Myocyte (in vitro differentiated cells): Measurements from ENCODE around the gene EFNA1. TPM values are rescaled to one million over a fixed set of nuclear protein-coding genes. Genes with fewer than 3 reads are reported as not detected.

ENCODE experiments used
- DNase-seq: peaks from one replicate; pipeline ENCODE4 v3.0.0-alpha.2; 2012; ENCODE audit warnings: low read depth
- total RNA-seq: library from RNA; depleted of rRNA; stranded (reverse); fragments of >200 nt; gene quantifications from 2 replicates; pipeline ENCODE4 v1.2.3, GENCODE V29; 2014

The EFNA1 gene
- total RNA-seq, 1 donor from 2014 or later, result 0.59 TPM

DNA sequence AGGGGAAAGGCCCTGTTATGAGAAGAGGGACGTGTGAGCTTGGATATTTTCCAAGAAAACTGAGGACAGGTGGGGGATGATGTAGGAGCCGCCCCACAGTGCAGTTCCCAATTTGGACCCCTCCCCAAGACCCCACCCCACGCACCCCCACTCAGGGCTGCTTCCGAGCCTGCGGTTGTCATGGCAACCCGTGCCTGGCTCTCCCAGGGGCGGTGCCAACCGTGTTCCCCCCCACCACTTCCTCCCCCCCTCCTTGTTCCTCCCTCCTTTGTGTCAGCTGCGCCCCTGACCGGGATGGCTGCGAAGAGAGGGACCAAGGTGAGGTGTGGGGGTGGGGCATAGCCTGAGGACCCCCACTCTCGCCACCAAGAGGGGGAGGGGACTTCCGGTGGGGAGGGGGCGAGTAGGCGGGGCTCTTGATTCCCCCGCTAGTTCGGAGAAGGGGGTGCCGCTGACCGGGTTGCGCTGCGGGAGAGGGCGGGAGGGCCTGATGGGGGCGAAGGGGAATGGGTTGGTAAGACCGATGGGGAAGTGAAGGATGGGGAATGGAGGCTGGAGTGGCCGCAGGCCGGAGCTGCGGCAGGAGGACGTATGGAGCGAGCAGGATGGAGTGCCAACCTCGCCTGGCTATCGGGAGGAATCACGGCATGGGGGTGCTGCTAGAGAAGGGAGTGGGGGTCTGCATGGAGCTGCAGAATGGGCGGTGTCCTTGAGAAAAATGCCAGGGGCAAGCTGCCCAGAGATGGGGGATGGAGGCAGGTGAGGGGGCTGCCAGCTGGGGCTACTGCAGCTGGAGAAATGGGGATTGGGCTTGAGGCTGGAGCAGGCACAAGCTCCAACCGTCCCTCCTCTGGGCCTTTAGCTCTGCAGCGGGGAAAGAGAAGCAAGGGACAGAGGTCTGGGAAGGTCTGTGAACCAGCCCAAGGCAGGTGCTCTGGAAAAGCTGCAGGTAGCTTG, 46.9 kb downstream of the EFNA1 start:
- DNase-seq, result no peak

DNA sequence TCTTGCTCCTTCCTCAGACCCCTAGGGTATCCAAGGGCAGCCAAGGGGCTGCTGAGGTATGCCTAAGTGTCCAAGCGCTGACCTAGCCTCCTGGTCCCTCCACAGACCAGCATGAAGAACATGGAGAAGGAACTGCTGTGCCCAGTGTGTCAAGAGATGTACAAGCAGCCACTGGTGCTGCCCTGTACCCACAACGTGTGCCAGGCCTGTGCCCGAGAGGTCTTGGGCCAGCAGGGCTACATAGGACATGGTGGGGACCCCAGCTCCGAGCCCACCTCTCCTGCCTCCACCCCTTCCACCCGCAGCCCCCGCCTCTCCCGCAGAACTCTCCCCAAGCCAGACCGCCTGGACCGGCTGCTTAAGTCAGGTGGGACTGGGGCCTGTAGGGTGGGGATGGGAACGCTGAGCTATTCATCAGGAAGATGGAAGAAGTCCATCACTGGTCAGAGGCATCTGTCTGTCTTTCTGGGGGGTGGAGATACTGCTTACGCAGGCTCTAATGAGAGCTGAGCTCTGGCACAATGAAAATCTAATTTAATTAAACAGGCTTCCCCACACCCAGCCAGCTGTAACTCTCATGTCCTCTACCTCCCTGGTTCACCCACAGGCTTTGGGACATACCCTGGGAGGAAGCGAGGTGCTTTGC, 47.7 kb downstream of the EFNA1 start:
- no peak for DNase-seq

DNA sequence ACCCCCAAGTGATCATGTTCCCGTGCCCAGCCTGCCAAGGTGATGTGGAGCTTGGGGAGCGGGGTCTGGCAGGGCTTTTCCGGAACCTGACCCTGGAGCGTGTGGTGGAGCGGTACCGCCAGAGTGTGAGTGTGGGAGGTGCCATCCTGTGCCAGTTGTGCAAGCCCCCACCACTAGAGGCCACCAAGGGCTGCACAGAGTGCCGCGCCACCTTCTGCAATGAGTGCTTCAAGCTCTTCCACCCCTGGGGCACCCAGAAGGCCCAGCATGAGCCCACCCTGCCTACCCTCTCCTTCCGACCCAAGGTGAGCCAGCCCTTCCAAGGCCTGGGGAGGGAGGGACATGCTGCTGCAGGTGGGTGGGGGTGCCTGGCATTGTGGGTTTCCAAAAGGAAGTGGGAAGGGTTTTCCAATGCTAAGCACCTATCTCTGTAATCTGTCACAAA, 48.3 kb downstream of the EFNA1 start:
- DNase-seq, result no peak

DNA sequence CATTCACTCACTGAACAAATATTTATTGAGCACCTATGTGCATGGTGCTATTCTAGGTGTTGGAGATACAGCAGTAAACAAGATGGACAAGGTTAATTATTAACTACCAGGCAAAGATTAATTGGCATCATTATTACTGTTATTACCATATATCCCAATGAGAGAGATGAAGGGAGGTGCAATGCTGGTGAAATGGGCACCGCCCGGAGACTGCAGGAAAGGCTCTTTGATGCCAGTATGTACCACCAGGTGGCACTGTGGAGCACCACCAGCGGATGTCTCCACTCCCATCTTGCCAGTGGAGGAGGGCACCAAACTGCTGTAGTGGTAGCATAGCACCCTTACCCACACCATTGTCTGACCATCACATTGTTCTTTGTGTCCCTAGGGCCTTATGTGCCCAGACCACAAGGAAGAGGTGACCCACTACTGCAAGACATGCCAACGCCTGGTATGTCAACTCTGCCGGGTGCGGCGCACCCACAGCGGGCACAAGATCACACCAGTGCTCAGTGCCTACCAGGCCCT, 48.9 kb downstream of the EFNA1 start:
- peak; percentile 85 for DNase-seq

DNA sequence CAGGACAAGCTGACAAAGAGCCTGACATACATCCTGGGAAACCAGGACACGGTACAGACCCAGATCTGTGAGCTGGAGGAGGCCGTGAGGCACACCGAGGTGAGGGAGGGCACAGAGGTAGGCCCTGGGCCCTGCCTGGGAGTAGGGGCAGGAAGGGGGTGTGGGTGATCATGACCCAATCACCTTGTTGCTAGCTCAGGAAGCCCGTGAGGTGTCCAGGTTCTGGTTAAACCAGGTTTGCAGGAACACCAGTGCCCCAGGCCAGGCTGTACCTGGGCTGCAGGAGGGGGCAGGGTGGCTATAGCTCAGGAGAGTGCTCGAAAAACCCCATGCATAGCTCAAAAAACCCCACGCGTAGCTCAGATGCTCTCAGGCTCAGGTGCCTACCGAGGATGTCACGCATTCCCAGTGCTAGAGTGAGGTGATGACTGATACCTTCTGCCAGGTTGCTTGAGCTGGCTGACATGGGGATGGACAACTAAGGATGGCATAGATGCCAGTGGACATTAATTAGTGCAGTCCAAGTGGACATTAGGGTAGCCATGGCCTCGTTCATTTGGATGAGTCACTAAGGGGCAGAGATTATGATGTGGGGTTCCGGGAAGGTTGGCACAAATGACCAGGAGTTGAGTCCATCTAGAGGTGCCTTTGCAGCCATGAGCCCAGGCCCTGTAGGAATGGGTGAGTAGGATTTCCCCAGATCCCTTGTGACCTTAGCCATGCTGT, 49.7 kb downstream of the EFNA1 start:
- DNase-seq, result no peak

DNA sequence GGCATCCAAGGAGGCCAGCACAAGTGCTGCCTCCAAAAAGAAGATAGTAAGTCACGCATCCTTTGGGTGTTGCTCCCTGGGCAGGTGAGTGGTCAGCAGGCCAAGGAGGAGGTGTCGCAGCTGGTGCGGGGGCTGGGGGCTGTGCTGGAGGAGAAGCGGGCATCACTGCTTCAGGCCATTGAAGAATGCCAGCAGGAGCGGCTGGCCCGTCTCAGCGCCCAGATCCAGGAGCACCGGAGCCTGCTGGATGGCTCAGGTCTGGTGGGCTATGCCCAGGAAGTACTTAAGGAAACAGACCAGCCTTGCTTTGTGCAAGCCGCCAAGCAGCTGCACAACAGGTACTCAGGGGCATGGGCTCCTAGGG, 50.2 kb downstream of the EFNA1 start:
- DNase-seq, result no peak

DNA sequence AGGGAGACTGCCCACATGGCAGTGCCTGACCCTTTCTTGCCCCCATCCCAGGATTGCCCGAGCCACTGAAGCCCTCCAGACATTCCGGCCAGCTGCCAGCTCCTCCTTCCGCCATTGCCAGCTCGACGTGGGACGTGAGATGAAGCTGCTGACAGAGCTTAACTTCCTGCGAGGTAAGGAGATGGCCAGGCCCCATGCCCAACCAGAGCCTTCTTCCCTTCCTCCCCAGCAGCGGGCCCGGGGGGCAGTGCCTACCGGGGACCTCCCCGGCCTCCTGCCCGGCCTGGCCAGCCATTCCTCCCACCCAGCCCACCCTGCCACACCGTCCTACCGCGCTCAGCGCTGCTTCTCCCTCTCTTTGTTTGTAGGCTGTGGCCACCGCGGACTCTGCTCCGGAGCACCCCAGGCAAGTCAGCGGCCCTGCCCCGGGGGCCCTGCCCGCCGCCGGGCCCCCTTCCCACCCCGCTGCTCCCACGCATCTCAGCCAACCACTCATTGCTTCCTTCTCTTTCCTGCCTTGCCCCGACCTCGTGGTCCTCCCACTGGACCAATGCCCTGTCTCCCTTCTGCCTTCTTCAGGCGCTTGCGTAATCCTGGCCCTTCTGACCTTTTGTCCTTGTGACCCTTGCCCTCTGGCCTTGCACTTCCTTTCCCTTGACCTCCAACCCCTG, 50.9 kb downstream of the EFNA1 start:
- DNase-seq, result no peak

DNA sequence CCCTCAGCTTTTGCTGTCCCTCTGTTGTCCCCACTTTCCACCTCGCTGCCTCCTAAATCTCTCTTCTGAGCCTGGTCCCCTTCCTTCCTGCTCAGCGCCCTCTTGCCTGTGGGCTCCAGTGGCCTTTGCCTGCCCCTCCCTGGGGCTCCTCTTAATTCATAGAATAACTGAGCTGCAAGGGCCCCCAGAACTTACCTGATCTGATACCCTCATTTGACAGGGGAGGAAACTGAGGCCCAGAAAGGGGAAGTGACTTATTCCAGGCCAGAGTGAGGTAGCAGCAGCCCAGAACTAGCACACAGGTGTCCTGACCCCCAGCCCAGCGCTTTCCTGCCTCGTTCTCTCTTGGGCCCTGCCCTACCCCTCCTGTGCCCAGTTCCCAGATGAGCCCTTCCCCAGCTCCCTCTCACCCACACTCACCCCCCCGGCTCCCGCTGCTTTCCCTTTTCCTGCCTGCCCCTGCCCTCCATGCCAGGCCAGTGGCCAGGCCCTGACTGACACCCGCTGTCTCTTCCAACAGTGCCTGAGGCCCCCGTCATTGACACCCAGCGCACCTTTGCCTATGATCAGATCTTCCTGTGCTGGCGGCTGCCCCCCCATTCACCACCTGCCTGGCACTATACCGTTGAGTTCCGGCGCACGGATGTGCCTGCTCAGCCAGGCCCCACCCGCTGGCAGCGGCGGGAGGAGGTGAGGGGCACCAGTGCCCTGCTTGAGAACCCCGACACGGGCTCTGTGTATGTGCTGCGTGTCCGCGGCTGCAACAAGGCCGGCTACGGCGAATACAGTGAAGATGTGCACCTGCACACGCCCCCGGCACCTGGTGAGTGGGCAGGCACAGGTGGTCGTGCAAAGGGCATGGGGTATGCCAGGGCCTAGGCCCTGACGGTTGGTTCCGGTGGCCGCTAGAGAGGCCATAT, 51.7 kb downstream of the EFNA1 start:
- DNase-seq, result no peak

DNA sequence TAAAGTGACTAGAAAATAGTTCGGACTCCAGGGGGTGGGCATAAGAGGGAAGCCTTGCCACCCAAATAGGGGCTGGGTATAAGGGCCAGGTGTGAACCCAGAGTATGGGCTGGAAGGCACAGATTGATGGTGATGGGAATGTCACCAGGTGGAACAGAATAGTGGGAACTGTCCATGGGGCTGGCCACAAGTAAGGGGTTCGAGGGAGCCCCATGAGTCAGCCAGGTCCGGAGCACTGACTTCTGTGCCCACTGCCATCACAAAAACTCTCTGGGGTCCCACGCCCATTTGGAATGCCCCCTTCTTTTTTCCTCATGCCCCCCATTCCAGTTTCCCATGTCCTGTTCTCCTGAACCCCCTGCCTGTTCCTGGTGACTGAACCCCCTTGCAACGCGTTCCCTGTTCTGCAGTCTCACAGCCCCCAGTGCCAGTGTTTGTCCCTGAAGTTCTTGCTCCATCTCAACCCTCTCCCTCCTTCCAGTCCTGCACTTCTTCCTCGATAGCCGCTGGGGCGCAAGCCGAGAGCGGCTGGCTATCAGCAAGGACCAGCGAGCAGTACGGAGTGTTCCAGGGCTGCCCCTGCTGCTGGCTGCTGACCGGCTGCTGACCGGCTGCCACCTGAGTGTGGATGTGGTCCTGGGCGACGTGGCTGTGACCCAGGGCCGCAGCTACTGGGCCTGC, 53.8 kb downstream of the EFNA1 start:
- no peak for DNase-seq

DNA sequence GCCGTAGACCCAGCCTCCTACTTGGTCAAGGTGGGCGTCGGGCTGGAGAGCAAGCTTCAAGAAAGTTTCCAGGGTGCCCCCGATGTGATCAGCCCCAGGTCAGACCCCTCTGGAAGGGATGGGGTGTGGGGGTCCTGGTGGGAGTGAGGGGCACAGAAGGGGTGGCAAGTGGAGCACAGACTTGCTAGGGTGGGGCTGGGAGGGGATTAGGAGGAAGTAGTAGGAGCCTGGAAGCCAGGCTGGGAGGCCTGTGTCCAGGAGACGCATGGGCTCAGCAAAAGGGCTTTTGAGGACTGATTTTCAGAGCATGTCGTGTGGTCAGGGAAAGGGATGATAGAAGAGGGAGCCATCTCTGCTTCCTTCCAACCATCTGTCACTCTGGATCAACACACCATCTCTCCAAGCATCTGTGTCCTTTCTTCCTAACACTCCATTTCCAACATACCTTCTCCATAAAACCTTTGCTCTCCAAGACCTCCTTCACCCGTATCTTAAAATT, 54.4 kb downstream of the EFNA1 start:
- DNase-seq, result no peak

DNA sequence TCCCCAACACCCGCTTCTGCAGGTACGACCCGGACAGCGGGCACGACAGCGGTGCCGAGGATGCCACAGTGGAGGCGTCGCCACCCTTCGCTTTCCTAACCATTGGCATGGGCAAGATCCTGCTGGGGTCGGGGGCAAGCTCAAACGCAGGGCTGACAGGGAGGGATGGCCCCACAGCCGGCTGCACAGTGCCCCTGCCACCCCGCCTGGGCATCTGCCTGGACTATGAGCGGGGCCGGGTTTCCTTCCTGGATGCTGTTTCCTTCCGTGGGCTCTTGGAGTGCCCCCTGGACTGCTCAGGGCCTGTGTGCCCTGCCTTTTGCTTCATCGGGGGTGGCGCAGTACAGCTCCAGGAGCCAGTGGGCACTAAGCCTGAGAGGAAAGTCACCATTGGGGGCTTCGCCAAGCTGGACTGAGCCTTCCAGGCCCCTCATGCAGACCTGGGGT, 56.1 kb downstream of the EFNA1 start:
- DNase-seq, result no peak

DNA sequence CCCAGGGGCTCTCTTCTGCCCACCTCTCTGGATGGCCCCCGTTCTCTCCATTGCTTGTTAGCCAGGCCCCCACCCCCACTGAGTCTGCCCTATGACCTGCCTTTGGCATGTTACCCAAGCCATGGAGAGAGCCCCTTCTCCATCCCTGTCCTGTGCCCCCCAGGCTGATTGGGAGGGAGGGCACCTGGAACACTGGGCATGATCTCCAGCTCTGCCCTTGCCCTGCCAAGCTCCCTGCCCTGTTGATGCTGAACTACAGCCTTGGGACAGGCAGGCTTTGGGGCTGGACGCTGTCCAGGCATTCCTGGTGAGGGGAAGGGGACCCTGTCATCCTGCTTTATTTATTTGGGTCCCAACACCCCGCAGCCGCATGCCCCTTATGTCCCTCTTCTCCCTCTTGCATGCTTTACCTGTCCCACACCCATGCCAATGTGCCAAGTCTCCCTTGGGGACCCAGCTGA, 56.7 kb downstream of the EFNA1 start:
- no peak for DNase-seq

Other genes starting within 250 kb of the EFNA1 start
- gene PMVK, start 191.2 kb upstream of the EFNA1 start, total RNA-seq, result 10.9 and 11.3 TPM in 2 replicates
- 535 and 641 TPM in 2 replicates for gene PBXIP1, start 171.8 kb upstream of the EFNA1 start, total RNA-seq
- gene PYGO2, start 166.1 kb upstream of the EFNA1 start, total RNA-seq, result 25.8 and 31.0 TPM in 2 replicates
- gene SHC1, start 157.1 kb upstream of the EFNA1 start, total RNA-seq, result 165 and 171 TPM in 2 replicates
- 26.6 and 33.5 TPM in 2 replicates for gene CKS1B, start 153.2 kb upstream of the EFNA1 start, total RNA-seq
- 27.2 and 28.1 TPM in 2 replicates for gene FLAD1, start 144.5 kb upstream of the EFNA1 start, total RNA-seq
- not detected in 2 replicates for gene LENEP, start 134.3 kb upstream of the EFNA1 start, total RNA-seq
- gene ZBTB7B, start 125.1 kb upstream of the EFNA1 start, total RNA-seq, result 24.6 and 26.6 TPM in 2 replicates
- not detected in 2 replicates for gene DCST2, start 94.1 kb upstream of the EFNA1 start, total RNA-seq
- not detected in 2 replicates for gene DCST1, start 94.1 kb upstream of the EFNA1 start, total RNA-seq
- gene ADAM15, start 76.6 kb upstream of the EFNA1 start, total RNA-seq, result 27.3 and 33.3 TPM in 2 replicates
- gene EFNA4, start 64.1 kb upstream of the EFNA1 start, total RNA-seq, result 4.9 and 8.3 TPM in 2 replicates
- 0.56 and 0.88 TPM in 2 replicates for gene EFNA3, start 49.0 kb upstream of the EFNA1 start, total RNA-seq
- gene SLC50A1, start 8.0 kb downstream of the EFNA1 start, total RNA-seq, result 12.2 and 13.4 TPM in 2 replicates
- gene DPM3, start 12.7 kb downstream of the EFNA1 start, total RNA-seq, result 83.9 and 90.0 TPM in 2 replicates
- 51.3 and 81.4 TPM in 2 replicates for gene KRTCAP2, start 45.4 kb downstream of the EFNA1 start, total RNA-seq
- gene TRIM46, start 46.0 kb downstream of the EFNA1 start, total RNA-seq, result 0.62 and 0.94 TPM in 2 replicates
- 40.9 and 52.1 TPM in 2 replicates for gene THBS3, start 80.0 kb downstream of the EFNA1 start, total RNA-seq
- 15.1 and 18.8 TPM in 2 replicates for gene MTX1, start 80.8 kb downstream of the EFNA1 start, total RNA-seq
- gene ENTREP3, start 127.6 kb downstream of the EFNA1 start, total RNA-seq, result 7.5 and 13.1 TPM in 2 replicates
- 106 and 130 TPM in 2 replicates for gene SCAMP3, start 134.5 kb downstream of the EFNA1 start, total RNA-seq
- 24.8 and 26.8 TPM in 2 replicates for gene CLK2, start 145.6 kb downstream of the EFNA1 start, total RNA-seq
- 2.1 and 3.0 TPM in 2 replicates for gene HCN3, start 149.6 kb downstream of the EFNA1 start, total RNA-seq
- not detected in 2 replicates for gene PKLR, start 173.6 kb downstream of the EFNA1 start, total RNA-seq
- gene FDPS, start 181.0 kb downstream of the EFNA1 start, total RNA-seq, result 369 and 536 TPM in 2 replicates
- 16.1 and 18.8 TPM in 2 replicates for gene RUSC1, start 193.0 kb downstream of the EFNA1 start, total RNA-seq